ENCODE data around the gene BAIAP3. TPM values are rescaled to one million over a fixed set of nuclear protein-coding genes. Genes with fewer than 3 reads are reported as not detected.

The BAIAP3 gene
- total and polyA plus RNA-seq, 2 experiments from 2014 or later = 0.23 to 0.86 TPM

DNA sequence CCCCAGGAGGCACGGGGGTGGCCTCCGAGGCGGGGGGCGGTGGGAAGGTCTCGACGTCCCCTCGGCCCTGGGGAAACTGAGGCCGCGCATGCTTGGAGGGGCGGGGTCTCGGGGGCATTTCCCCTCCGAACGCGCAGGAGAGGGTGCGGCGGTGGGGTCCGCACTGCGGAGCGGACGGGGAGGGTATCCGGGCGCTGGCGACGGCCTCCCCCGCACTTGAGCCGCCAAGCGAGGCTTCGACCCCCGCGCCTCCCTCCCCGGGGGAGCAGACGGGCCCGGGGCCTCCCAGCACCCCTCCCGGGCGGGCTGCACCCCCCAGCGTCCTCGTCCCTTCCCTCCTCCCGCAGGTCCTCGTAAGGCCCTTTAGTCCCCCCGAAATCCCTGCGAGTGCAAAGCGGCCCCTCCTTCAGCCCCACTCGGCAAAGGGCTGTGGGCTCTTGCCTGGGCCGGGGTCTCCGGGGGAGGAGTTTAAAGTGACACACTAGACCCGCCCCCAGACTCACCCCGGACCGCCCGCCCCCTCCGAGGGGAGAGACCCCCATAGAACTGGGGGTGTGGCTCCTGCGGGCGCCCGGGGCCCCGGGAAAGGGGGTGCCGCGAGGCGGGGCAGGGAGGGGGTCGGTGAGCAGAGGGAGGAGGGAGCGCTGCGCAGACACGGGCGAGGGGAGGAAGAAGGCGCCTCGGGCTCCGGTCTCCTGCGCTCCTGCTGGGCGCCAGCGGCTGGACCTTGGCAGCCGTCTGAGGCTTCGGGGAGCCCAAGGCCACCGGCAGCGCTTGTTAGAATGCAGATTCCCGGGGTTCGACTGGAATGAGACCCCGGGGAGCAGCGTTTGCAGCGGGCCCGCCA lies 632 bp downstream of the BAIAP3 start:
- no peak overlapping the region for H3K27ac ChIP-seq
- WGBS, 2 experiments (ENCODE audit: low coverage in 1 of 2, low lambda C conversion rate in 2 of 2, missing lambda C conversion rate in 2 of 2) = 1 to 2% methylated on average over 28 to 51 of the region's 78 CpGs
- peaks cover 36% of the 10 kb centered on the region for H3K27me3 ChIP-seq (replicated peaks; ENCODE audit: insufficient read depth)
- H3K4me2 ChIP-seq (ENCODE audit: unreplicated experiment) = no peak overlapping the region
- H4K20me1 ChIP-seq (ENCODE audit: insufficient read depth) = no peaks in the 10 kb centered on the region
- 0 out of 2 replicates have a peak overlapping the region, but pooled peaks have one; percentile 23 for H3K4me3 ChIP-seq
- H3K9ac ChIP-seq = no peak overlapping the region
- in situ Hi-C loops (cut with MboI) = no loop called here
- H3K9me3 ChIP-seq (ENCODE audit: low read depth) = no peaks in the 10 kb centered on the region
- no peaks in the 10 kb centered on the region for H3K4me1 ChIP-seq (ENCODE audit: insufficient read depth)
- H3K36me3 ChIP-seq (ENCODE audit: low read depth) = no peaks in the 10 kb centered on the region
- no peak for DNase-seq
- H2AFZ ChIP-seq = no peak overlapping the region
- peak; percentile 85 for TF ChIP-seq EZH2 (IDR thresholded peaks at IDR 0.05; ENCODE audit: insufficient read depth, poor library complexity, severe bottlenecking)
- peak; percentile 77; the same call in 1 of the 2 replicates for TF ChIP-seq EZH2phosphoT487 (IDR thresholded peaks at IDR 0.05; ENCODE audit: insufficient read depth, low read depth)
- no peaks in the 10 kb centered on the region for H3F3A ChIP-seq (ENCODE audit: insufficient read depth)
- no peaks in the 10 kb centered on the region for H3K9me2 ChIP-seq (ENCODE audit: insufficient read depth)
- no peaks in the 10 kb centered on the region for H3K79me2 ChIP-seq (ENCODE audit: insufficient read depth)

- WGBS, 2 experiments (ENCODE audit: low coverage in 1 of 2, low lambda C conversion rate in 2 of 2, missing lambda C conversion rate in 2 of 2) = 20 to 26% methylated on average over 6 to 9 of the region's 9 CpGs
- Histone ChIP-seq H3K27me3 (replicated peaks; ENCODE audit: insufficient read depth) (peaks cover 36% of the 10 kb centered on the region), H3K4me2 (ENCODE audit: unreplicated experiment) (no peak overlapping the region), H3F3A (ENCODE audit: insufficient read depth) (no peaks in the 10 kb centered on the region), H2AFZ (no peak overlapping the region), H3K9me2 (ENCODE audit: insufficient read depth) (no peaks in the 10 kb centered on the region), H3K9me3 (ENCODE audit: low read depth) (no peaks in the 10 kb centered on the region), H3K4me3 (no peak overlapping the region), H4K20me1 (ENCODE audit: insufficient read depth) (no peaks in the 10 kb centered on the region), H3K36me3 (ENCODE audit: low read depth) (no peaks in the 10 kb centered on the region), H3K4me1 (ENCODE audit: insufficient read depth) (no peaks in the 10 kb centered on the region), H3K79me2 (ENCODE audit: insufficient read depth) (no peaks in the 10 kb centered on the region), H3K27ac (no peak overlapping the region), H3K9ac (no peak overlapping the region)
- DNase-seq = no peak
- in situ Hi-C loops (cut with MboI) = no loop called here
- TF ChIP-seq EZH2 (IDR thresholded peaks at IDR 0.05; ENCODE audit: insufficient read depth, poor library complexity, severe bottlenecking) = no peak
- TF ChIP-seq EZH2phosphoT487 (IDR thresholded peaks at IDR 0.05; ENCODE audit: insufficient read depth, low read depth) = no peak
These were observed 1.3 kb downstream of the BAIAP3 start for GRCh38 chr16:1334739-1335138.

- Histone ChIP-seq H3K4me3 (no peak overlapping the region), H3K36me3 (ENCODE audit: low read depth) (no peaks in the 10 kb centered on the region), H3K9me2 (ENCODE audit: insufficient read depth) (no peaks in the 10 kb centered on the region), H3K4me2 (ENCODE audit: unreplicated experiment) (no peak overlapping the region), H3K27me3 (replicated peaks; ENCODE audit: insufficient read depth) (peaks cover 36% of the 10 kb centered on the region), H2AFZ (no peak overlapping the region), H3K9ac (no peak overlapping the region), H3K79me2 (ENCODE audit: insufficient read depth) (no peaks in the 10 kb centered on the region), H3K9me3 (ENCODE audit: low read depth) (no peaks in the 10 kb centered on the region), H3F3A (ENCODE audit: insufficient read depth) (no peaks in the 10 kb centered on the region), H3K4me1 (ENCODE audit: insufficient read depth) (no peaks in the 10 kb centered on the region), H3K27ac (no peak overlapping the region), H4K20me1 (ENCODE audit: insufficient read depth) (no peaks in the 10 kb centered on the region)
- no peak for DNase-seq
- in situ Hi-C loops (cut with MboI) = no loop called here
- TF ChIP-seq EZH2phosphoT487 (IDR thresholded peaks at IDR 0.05; ENCODE audit: insufficient read depth, low read depth) = no peak
- TF ChIP-seq EZH2 (IDR thresholded peaks at IDR 0.05; ENCODE audit: insufficient read depth, poor library complexity, severe bottlenecking) = no peak
- 16 to 26% methylated on average over 14 to 16 of the region's 16 CpGs for WGBS, 2 experiments (ENCODE audit: low coverage in 1 of 2, low lambda C conversion rate in 2 of 2, missing lambda C conversion rate in 2 of 2)
These were observed 1.9 kb downstream of the BAIAP3 start for GRCh38 chr16:1335211-1335971.

- in situ Hi-C loops (cut with MboI) = no loop called here
- Histone ChIP-seq H3K79me2 (ENCODE audit: insufficient read depth) (no peaks in the 10 kb centered on the region), H3F3A (ENCODE audit: insufficient read depth) (no peaks in the 10 kb centered on the region), H3K4me3 (no peak overlapping the region), H4K20me1 (ENCODE audit: insufficient read depth) (no peaks in the 10 kb centered on the region), H3K9me2 (ENCODE audit: insufficient read depth) (no peaks in the 10 kb centered on the region), H3K36me3 (ENCODE audit: low read depth) (no peaks in the 10 kb centered on the region), H3K9me3 (ENCODE audit: low read depth) (no peaks in the 10 kb centered on the region), H3K27me3 (replicated peaks; ENCODE audit: insufficient read depth) (peaks cover 36% of the 10 kb centered on the region), H2AFZ (no peak overlapping the region), H3K4me1 (ENCODE audit: insufficient read depth) (no peaks in the 10 kb centered on the region), H3K9ac (no peak overlapping the region), H3K4me2 (ENCODE audit: unreplicated experiment) (no peak overlapping the region), H3K27ac (no peak overlapping the region)
- TF ChIP-seq EZH2 (IDR thresholded peaks at IDR 0.05; ENCODE audit: insufficient read depth, poor library complexity, severe bottlenecking) (no peak), EZH2phosphoT487 (IDR thresholded peaks at IDR 0.05; ENCODE audit: insufficient read depth, low read depth) (no peak)
- 1 to 5% methylated on average over 12 of the region's 12 CpGs for whole genome bisulfite sequencing, 2 experiments (ENCODE audit: low coverage in 1 of 2, low lambda C conversion rate in 2 of 2, missing lambda C conversion rate in 2 of 2)
- no peak for DNase-seq
These were observed 2.6 kb downstream of the BAIAP3 start for GRCh38 chr16:1335996-1336395.
